GM12878 (cell line): ENCODE data around the gene PCGF1. TPM values are rescaled to one million over a fixed set of nuclear protein-coding genes. Genes with fewer than 3 reads are reported as not detected.

Experiments
- ATAC-seq: fragments of 200-7000 bp; cut with Tn5 transposase; 3 replicates; pipeline ENCODE4 v1.9.1; 2020; ENCODE audit warnings: mild to moderate bottlenecking, moderate library complexity
- BruUV-seq: library from RNA; stranded (reverse); fragments of 400-500 nt; replicated peaks from 2 replicates; lab custom pipeline; 2021; lab: Mats Ljungman, UMichigan
- CTCF ChIA-PET: fragments of 300-600 bp; sonication (Branson Sonifier 250); formaldehyde crosslinking; extraction: SDS; loops from one replicate; lab custom pipeline; 2021; ENCODE audit warnings: inconsistent platforms; lab: Yijun Ruan, JAX
- POLR2A ChIA-PET: fragments of 350-600 bp; formaldehyde crosslinking; extraction: SDS; loops from one replicate; lab custom pipeline; 2021; ENCODE audit warnings: inconsistent platforms; lab: Charles Lee
- RAD21 ChIA-PET: fragments of 300-600 bp; sonication (Branson Sonifier 250); formaldehyde crosslinking; loops from one replicate; lab custom pipeline; 2023; ENCODE audit warnings: antibody characterized with exemption; ENCODE audit not compliant: unreplicated experiment; lab: Charles Lee
- SMC1A ChIA-PET: fragments of 300-600 bp; sonication (Branson Sonifier 250); formaldehyde crosslinking; loops from one replicate; lab custom pipeline; 2023; ENCODE audit not compliant: unreplicated experiment, uncharacterized antibody; lab: Charles Lee
- DNase-seq: peaks from one replicate; pipeline ENCODE4 v3.0.0-alpha.2; 2011; ENCODE audit warnings: low read depth, low spot score
- FAIRE-seq: peaks from 3 replicates; lab custom pipeline; 2011; peaks lifted over from hg19 to GRCh38; lab: Jason Lieb, UNC
- H2AFZ ChIP-seq: 2 replicates; pipeline ENCODE4 v1.6.0; 2011; ENCODE audit warnings: low read depth, low read length, control low read depth; ENCODE audit not compliant: control insufficient read depth
- H3K27ac ChIP-seq: 2 replicates; pipeline ENCODE4 v1.5.1; 2011; ENCODE audit warnings: control low read depth; ENCODE audit not compliant: control insufficient read depth, insufficient read depth
- H3K27me3 ChIP-seq, 2 experiments: replicated peaks in 1 of 2; 2 replicates each; pipeline versions ENCODE4 v1.6.0 to v1.6.1; 2011; ENCODE audit warnings: low read length in 1 of 2; ENCODE audit not compliant: control insufficient read depth in 2 of 2, insufficient read depth in 2 of 2
- H3K36me3 ChIP-seq, 2 experiments: 2 replicates each; pipeline ENCODE4 v1.5.1; 2011; ENCODE audit warnings: low read length in 1 of 2; ENCODE audit not compliant: control insufficient read depth in 2 of 2, insufficient read depth in 2 of 2
- H3K4me1 ChIP-seq: 2 replicates; pipeline ENCODE4 v1.6.1; 2011; ENCODE audit warnings: mild to moderate bottlenecking, low read length, moderate library complexity, mixed read lengths; ENCODE audit not compliant: control insufficient read depth, insufficient read depth
- H3K4me2 ChIP-seq: 2 replicates; pipeline ENCODE4 v1.6.0; 2011; ENCODE audit warnings: control low read depth; ENCODE audit not compliant: control insufficient read depth, insufficient read depth
- H3K4me3 ChIP-seq: fragments of 200-600 bp; sonication (generic); 2 replicates; pipeline ENCODE4 v1.5.1; 2016
- H3K79me2 ChIP-seq: 2 replicates; pipeline ENCODE4 v1.6.0; 2011; ENCODE audit warnings: low read length; ENCODE audit not compliant: control insufficient read depth, insufficient read depth
- H3K9ac ChIP-seq: 2 replicates; pipeline ENCODE4 v1.8.0; 2011; ENCODE audit warnings: low read length, control low read depth, mixed read lengths; ENCODE audit not compliant: control insufficient read depth, insufficient read depth
- H3K9me3 ChIP-seq: replicated peaks from 3 replicates; pipeline ENCODE4 v1.5.1; 2011; ENCODE audit warnings: mild to moderate bottlenecking, low read length; ENCODE audit not compliant: control insufficient read depth, insufficient read depth
- H4K20me1 ChIP-seq: 2 replicates; pipeline ENCODE4 v1.6.0; 2011; ENCODE audit not compliant: control insufficient read depth, insufficient read depth
- ATF7 ChIP-seq: fragments of 450-650 bp; IDR thresholded peaks from 2 replicates; pipeline ENCODE4 v1.6.1; 2016; ENCODE audit warnings: low read depth, mild to moderate bottlenecking
- CBX3 ChIP-seq: fragments of 200-600 bp; sonication (generic); IDR thresholded peaks from 2 replicates; pipeline ENCODE4 v1.6.1; 2016; ENCODE audit warnings: low read depth, borderline replicate concordance
- HSF1 ChIP-seq: fragments of 150-350 bp; IDR thresholded peaks from 2 replicates; pipeline ENCODE4 v1.6.1; 2014; ENCODE audit warnings: mild to moderate bottlenecking, low read depth, low read length
- IKZF2 ChIP-seq, 2 experiments: fragments of 450-650 bp; IDR thresholded peaks; 2 replicates each; pipeline ENCODE4 v1.6.1; 2017; ENCODE audit warnings: mild to moderate bottlenecking in 2 of 2, moderate library complexity in 2 of 2
- JUNB ChIP-seq: IDR thresholded peaks from 2 replicates; pipeline ENCODE4 v1.6.1; 2016; ENCODE audit warnings: antibody characterized with exemption, mild to moderate bottlenecking
- LARP7 ChIP-seq: fragments of 450-650 bp; IDR thresholded peaks from 2 replicates; pipeline ENCODE4 v1.6.1; 2017; ENCODE audit warnings: mild to moderate bottlenecking
- NFYB ChIP-seq: IDR thresholded peaks from 2 replicates; pipeline ENCODE4 v1.6.1; 2011; ENCODE audit warnings: low read depth, mild to moderate bottlenecking, low read length, improper control_type of control experiment, moderate library complexity; ENCODE audit not compliant: insufficient read depth
- NRF1 ChIP-seq: conservative IDR thresholded peaks from 2 replicates; pipeline ENCODE4 v1.6.1; 2011; ENCODE audit warnings: mild to moderate bottlenecking, low read depth, low read length, improper control_type of control experiment
- POLR2AphosphoS2 ChIP-seq: IDR thresholded peaks from 2 replicates; pipeline ENCODE4 v1.6.1; 2011; ENCODE audit warnings: low read depth, mild to moderate bottlenecking, low read length, improper control_type of control experiment, moderate library complexity
- RAD21 ChIP-seq: IDR thresholded peaks from 2 replicates; pipeline ENCODE4 v1.6.1; 2011; ENCODE audit warnings: mild to moderate bottlenecking, low read depth, low read length, moderate library complexity; ENCODE audit not compliant: insufficient read depth
- RFX5 ChIP-seq: IDR thresholded peaks from 2 replicates; pipeline ENCODE4 v1.6.1; 2011; ENCODE audit warnings: low read depth, low read length, improper control_type of control experiment
- SMAD1 ChIP-seq: fragments of 450-650 bp; IDR thresholded peaks from 2 replicates; pipeline ENCODE4 v1.6.1; 2018; ENCODE audit warnings: mild to moderate bottlenecking, low read depth; ENCODE audit not compliant: partially characterized antibody
- SMARCA5 ChIP-seq: fragments of 450-650 bp; IDR thresholded peaks from 2 replicates; pipeline ENCODE4 v1.6.1; 2017; ENCODE audit warnings: mild to moderate bottlenecking
- STAT1 ChIP-seq: fragments of 450-650 bp; conservative IDR thresholded peaks from 2 replicates; pipeline ENCODE4 v1.6.1; 2014; ENCODE audit warnings: antibody characterized with exemption, mild to moderate bottlenecking
- ZNF24 ChIP-seq: fragments of 450-650 bp; IDR thresholded peaks from 2 replicates; pipeline ENCODE4 v1.6.1; 2017; ENCODE audit warnings: antibody characterized with exemption, mild to moderate bottlenecking
- ZNF687 ChIP-seq: fragments of 450-650 bp; IDR thresholded peaks from 2 replicates; pipeline ENCODE4 v1.6.1; 2017; ENCODE audit warnings: mild to moderate bottlenecking, moderate library complexity
- WGBS: methylation state at CpG from one replicate; pipeline ENCODE4 v1.1.6; 2016; ENCODE audit warnings: low lambda C conversion rate; ENCODE audit not compliant: insufficient replicate concordance, insufficient coverage; ENCODE audit errors: missing lambda C conversion rate; 5-methylcytosine and 5-hydroxymethylcytosine counted together
- in situ Hi-C: fragments of 300-500 bp; cut with MboI; formaldehyde crosslinking; loops from 9 replicates; pipeline ENCODE4 v1.14.3; 2018; ENCODE audit warnings: mixed read lengths
- intact Hi-C: fragments of 100-400 bp; cut with micrococcal nuclease; formaldehyde crosslinking; loops from one replicate; pipeline ENCODE4 v1.14.2; 2022; ENCODE audit not compliant: unreplicated experiment
- polyA plus RNA-seq, 11 experiments: library from polyadenylated mRNA; depleted of rRNA in 4 of 11; unstranded in 6 of 11; stranded (reverse) in 5 of 11; fragments of >200 nt; fragmentation: Nextera tagmentation in 4 of 11; fragmentation: Illumina TruSeq in 1 of 11; extraction: Ambion mirVana in 4 of 11; extraction: Trizol in 1 of 11; gene quantifications; 1 replicate in 1 of 11; 2 replicates in 10 of 11; pipeline versions ENCODE4 v1.2.1 to v1.2.3, GENCODE V29; 2011 to 2016; ENCODE audit warnings: inconsistent platforms in 2 of 11, missing spikeins in 2 of 11, low read depth in 1 of 11
- total RNA-seq, 4 experiments: library from RNA; depleted of rRNA in 3 of 4; stranded (reverse); fragments of >200 nt in 3 of 4; fragmentation: Illumina TruSeq in 1 of 4; extraction: Trizol in 1 of 4; gene quantifications; 2 replicates each; pipeline versions ENCODE4 v1.2.1 to v1.2.3, GENCODE V29; 2013 to 2021

The PCGF1 gene
- total and polyA plus RNA-seq, 10 of the 15 experiments (the other 5 are each of a cell fraction or from before 2014, with no cell fraction given): 23.1 to 50.8 (median 27.4) TPM

GRCh38 chr2:74529357-74530238, 22.1 kb upstream of the PCGF1 start, which contains the start of the genes AUP1 and HTRA2:
AUP1 (minus strand) TSS chr2:74529706; CDS start chr2:74529629, 77 bp downstream.
HTRA2 (plus strand) TSS chr2:74529933; CDS start chr2:74530007, 74 bp downstream.
- ATAC-seq (peak; percentile 90), FAIRE-seq (peak; percentile 96), DNase-seq (peak; percentile 96)
- Histone ChIP-seq H3K9me3 (no peaks in the 10 kb centered on the region), H3K4me1 (peaks cover 33% of the 10 kb centered on the region), H3K79me2 (peaks cover 50% of the 10 kb centered on the region), H3K36me3 (peaks cover 19 to 43% of the 10 kb centered on the region in 2 experiments), H3K4me3 (peak within 1 kb of the TSS; percentile 94), H2AFZ (peak within 1 kb of the TSS; percentile 84), H3K27ac (peak within 1 kb of the TSS; percentile 96), H3K9ac (peak within 1 kb of the TSS; percentile 98), H3K4me2 (peak within 1 kb of the TSS; percentile 95), H4K20me1 (no peaks in the 10 kb centered on the region), H3K27me3 (no peaks in the 10 kb centered on the region)
- ChIA-PET SMC1A (interaction anchor here (1.2 to 9.9 kb wide), 11 partner anchors 10 to 89 kb away, joined by 3 to 208 read pairs (median 13); partner anchors contain the start of gene PCGF1), POLR2A (interaction anchor here (0.8 to 5.4 kb wide), 15 partner anchors 9 to 74 kb away, joined by 3 to 66 read pairs (median 8); partner anchors contain the start of genes CCDC142, INO80B, PCGF1 and TTC31), RAD21 (interaction anchor here (1.1 to 7.5 kb wide), 15 partner anchors 9 to 108 kb away, joined by 3 to 158 read pairs (median 12); partner anchors contain the start of genes C2orf81, CCDC142, LOXL3 and PCGF1), CTCF (interaction anchor here (0.7 to 10.4 kb wide), 9 partner anchors 16 to 71 kb away, joined by 3 to 226 read pairs (median 11); partner anchors contain the start of genes CCDC142, PCGF1, TTC31 and WBP1)
- intact Hi-C loops (loop anchor here (1.0 kb wide), 5 partner anchors 22 to 75 kb away; partner anchors contain the start of genes DOK1, PCGF1 and WBP1), in situ Hi-C loops (no loop called here)
- no TSS peak for BruUV-seq
- under 1% methylated on average over 81 of the region's 87 CpGs for WGBS
- no peak for TF ChIP-seq NFYB
- no peak for TF ChIP-seq STAT1
- TF ChIP-seq ZNF24: no peak
- TF ChIP-seq RFX5: no peak
- TF ChIP-seq HSF1: no peak
- peak; percentile 51 for TF ChIP-seq ZNF687
- no peak; the same call in 1 of the 2 replicates for TF ChIP-seq ATF7
- TF ChIP-seq NRF1: no peak
- TF ChIP-seq JUNB: no peak
- TF ChIP-seq CBX3: no peak
- TF ChIP-seq LARP7: peak; percentile 85; the same call in 1 of the 2 replicates
- TF ChIP-seq RAD21: no peak
- TF ChIP-seq POLR2AphosphoS2: peak; percentile 76; the same call in 1 of the 2 replicates
- TF ChIP-seq SMAD1: no peak
- TF ChIP-seq IKZF2 (IDR thresholded peaks at IDR 0.05): peak; percentile 67 to 75; a peak in 3 of 4 replicates
- 0 out of 2 replicates have a peak, but pooled peaks have one; percentile 22 for TF ChIP-seq SMARCA5
